HEK293T (cell line): ENCODE measurements around the gene MFSD2B.

ENCODE experiments used
- ARNT ChIP-seq: fragments of 450-650 bp; IDR thresholded peaks from 2 replicates; pipeline ENCODE4 v1.6.1; 2017; ENCODE audit warnings: mild to moderate bottlenecking
- BHLHE40 ChIP-seq: fragments of 450-650 bp; IDR thresholded peaks from 2 replicates; pipeline ENCODE4 v1.6.1; 2016; ENCODE audit warnings: mild to moderate bottlenecking, moderate library complexity, borderline replicate concordance
- FOXM1 ChIP-seq: fragments of 450-650 bp; IDR thresholded peaks from 2 replicates; pipeline ENCODE4 v1.6.1; 2017; ENCODE audit warnings: mild to moderate bottlenecking, borderline replicate concordance
- HDGF ChIP-seq: fragments of 450-650 bp; IDR thresholded peaks from 2 replicates; pipeline ENCODE4 v1.6.1; 2017; ENCODE audit warnings: antibody characterized with exemption, borderline replicate concordance
- L3MBTL2 ChIP-seq: fragments of 450-650 bp; conservative IDR thresholded peaks from 2 replicates; pipeline ENCODE4 v1.6.1; 2016; ENCODE audit warnings: mild to moderate bottlenecking
- SUZ12 ChIP-seq: fragments of 450-650 bp; IDR thresholded peaks from 2 replicates; pipeline ENCODE4 v1.6.1; 2016; ENCODE audit warnings: mild to moderate bottlenecking
- TF ChIP-seq, protein P1 (sequence below): fragments of 450-650 bp; IDR thresholded peaks from 2 replicates; pipeline ENCODE4 v1.6.1; 2016

GRCh38 chr2:24016853-24017703 lies 7.2 kb downstream of the MFSD2B start:
- TF ChIP-seq L3MBTL2 (no peak), FOXM1 (no peak), HDGF (no peak), ARNT (no peak), BHLHE40 (no peak), SUZ12 (no peak)
- TF ChIP-seq, protein P1, sequence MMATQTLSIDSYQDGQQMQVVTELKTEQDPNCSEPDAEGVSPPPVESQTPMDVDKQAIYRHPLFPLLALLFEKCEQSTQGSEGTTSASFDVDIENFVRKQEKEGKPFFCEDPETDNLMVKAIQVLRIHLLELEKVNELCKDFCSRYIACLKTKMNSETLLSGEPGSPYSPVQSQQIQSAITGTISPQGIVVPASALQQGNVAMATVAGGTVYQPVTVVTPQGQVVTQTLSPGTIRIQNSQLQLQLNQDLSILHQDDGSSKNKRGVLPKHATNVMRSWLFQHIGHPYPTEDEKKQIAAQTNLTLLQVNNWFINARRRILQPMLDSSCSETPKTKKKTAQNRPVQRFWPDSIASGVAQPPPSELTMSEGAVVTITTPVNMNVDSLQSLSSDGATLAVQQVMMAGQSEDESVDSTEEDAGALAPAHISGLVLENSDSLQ: no peak
